T-helper 2 cell treated with Interferon-gamma antibody and Interleukin-4, amounts not matched to agents 5 μg/mL and 100 μg/mL, for 36 hours (primary cell): ENCODE measurements around the gene ZNF195.
A peak's percentile ranks its signal among the peaks of the same experiment; 100 is the strongest.
"Not testable (repeated sequence)": the region's sequence is repeated elsewhere in the genome, so short reads cannot be mapped to it uniquely, and the experiment has no call there.

Source experiments
- DNase-seq: peaks from one replicate; pipeline ENCODE4 v3.0.0; 2021; ENCODE audit warnings: low spot score
- H3K27ac Mint-ChIP-seq: one replicate; pipeline ENCODE4 v1.8.0; 2021; ENCODE audit warnings: mild to moderate bottlenecking, mixed read lengths
- H3K27me3 Mint-ChIP-seq: one replicate; pipeline ENCODE4 v1.8.0; 2021; ENCODE audit warnings: low read depth, mixed read lengths
- H3K36me3 Mint-ChIP-seq: one replicate; pipeline ENCODE4 v1.8.0; 2021; ENCODE audit warnings: low read depth, mixed read lengths
- H3K4me1 Mint-ChIP-seq: one replicate; pipeline ENCODE4 v1.8.0; 2021; ENCODE audit warnings: low read depth, mixed read lengths
- H3K4me3 Mint-ChIP-seq: one replicate; pipeline ENCODE4 v1.8.0; 2022; ENCODE audit warnings: mild to moderate bottlenecking, moderate library complexity, mixed read lengths
- H3K9me3 Mint-ChIP-seq: one replicate; pipeline ENCODE4 v1.8.0; 2021; ENCODE audit warnings: mixed read lengths

Gene ZNF195

DNA sequence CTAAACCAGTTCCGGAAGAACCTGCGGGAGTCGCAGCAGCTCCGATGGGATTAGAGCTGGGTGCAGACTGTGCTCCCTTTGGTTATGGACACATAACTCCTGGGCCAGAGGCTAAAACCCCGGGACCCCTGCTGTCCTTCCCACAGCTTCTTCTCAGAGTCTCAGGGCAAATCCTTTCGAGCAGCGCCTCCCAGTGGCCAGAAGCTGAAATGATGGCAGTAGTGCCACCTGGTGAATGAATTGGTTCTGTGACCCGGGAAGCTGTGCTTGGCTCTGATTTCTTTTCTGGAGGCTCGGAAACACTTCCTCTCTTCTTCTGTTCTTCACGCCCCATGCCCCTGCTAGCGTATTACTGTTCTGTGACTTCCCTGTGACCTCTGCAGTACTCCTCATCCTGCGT, 29.8 kb upstream of the ZNF195 start:
- H3K4me3 Mint-ChIP-seq, H3K9me3 Mint-ChIP-seq, H3K27me3 Mint-ChIP-seq, H3K36me3 Mint-ChIP-seq, H3K27ac Mint-ChIP-seq, H3K4me1 Mint-ChIP-seq: not testable (repeated sequence)
- DNase-seq, result peak; percentile 53

DNA sequence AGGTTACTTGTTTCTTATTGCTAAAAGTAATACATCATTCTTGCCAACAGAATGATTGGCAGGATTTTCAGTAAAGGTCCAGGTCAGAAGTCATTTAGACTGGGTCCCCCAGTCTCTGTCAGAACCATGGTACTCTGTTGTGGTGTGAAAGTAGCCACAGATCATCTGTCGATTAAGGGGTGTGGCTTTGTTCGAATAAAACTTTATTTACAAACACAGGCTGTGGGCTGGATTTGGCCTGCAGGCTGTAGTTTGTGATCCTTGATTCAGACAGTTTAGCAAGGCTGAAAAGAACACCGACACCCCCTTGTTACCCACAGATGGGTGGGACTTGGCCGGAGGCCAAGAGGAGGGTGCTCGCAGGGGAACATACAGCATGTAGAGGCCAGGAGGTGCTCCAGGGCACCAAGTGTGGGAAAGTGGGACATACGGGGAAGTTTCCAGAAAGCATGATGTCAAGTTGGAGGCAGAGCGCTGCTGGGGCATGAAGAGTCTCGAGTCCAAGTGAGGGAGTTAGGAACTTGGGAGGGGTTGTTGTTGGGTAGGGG, 29.2 kb upstream of the ZNF195 start:
- H3K4me1 Mint-ChIP-seq, H3K27me3 Mint-ChIP-seq, DNase-seq, H3K36me3 Mint-ChIP-seq, H3K9me3 Mint-ChIP-seq, H3K27ac Mint-ChIP-seq, H3K4me3 Mint-ChIP-seq: not testable (repeated sequence)

DNA sequence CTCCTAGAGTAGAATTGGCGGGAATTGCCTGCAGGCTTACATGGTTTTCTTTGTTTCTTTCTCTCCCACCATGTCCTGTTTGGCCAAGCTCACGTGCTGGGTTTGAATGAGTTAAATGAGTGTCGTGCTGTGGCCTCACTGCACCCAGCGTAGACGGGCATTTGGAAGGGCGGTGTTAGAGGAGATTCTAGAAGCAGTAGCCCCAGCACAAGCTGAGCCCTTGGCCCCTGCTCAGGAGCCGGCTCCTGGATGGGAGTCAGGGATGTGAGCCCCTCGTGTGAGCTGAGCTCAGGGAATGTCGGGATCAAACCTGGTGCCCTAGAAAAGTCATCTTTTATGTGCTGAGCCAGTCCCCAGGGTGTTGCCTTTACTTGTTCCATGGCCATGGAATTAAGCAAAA, 28.0 kb upstream of the ZNF195 start:
- DNase-seq, H3K27ac Mint-ChIP-seq, H3K36me3 Mint-ChIP-seq, H3K4me3 Mint-ChIP-seq, H3K9me3 Mint-ChIP-seq, H3K27me3 Mint-ChIP-seq, H3K4me1 Mint-ChIP-seq: not testable (repeated sequence)

DNA sequence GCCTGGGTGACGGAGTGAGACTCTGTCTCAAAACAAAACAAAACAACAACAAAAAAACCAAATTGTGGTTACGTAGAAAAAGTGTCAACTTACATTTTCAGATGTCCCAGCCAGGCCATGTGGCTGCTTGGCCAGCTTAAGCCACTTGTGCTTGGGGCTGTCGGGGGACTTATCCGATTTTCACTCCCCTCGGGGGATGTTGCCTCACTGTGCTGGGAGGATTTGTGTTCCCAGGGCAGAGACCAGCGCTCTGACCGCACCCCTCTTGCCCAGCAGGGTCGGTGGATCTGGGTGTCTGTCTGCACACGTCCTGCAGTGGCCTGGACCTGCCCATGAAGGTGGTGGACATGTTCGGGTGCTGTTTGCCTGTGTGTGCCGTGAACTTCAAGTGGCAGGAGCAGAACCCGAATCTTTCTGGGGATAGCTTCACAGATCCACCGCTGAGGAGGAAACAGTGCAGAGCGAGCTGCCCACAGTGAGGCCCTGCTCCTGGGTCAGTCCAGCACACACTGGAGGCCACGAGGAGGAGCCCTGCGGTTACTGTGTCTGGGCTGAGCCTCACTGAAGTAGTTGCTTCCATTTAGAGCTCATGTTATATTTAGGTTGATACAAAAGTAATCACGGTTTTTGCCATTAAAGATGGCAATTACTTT, 27.4 kb upstream of the ZNF195 start:
- H3K27ac Mint-ChIP-seq, H3K27me3 Mint-ChIP-seq, H3K36me3 Mint-ChIP-seq, H3K4me3 Mint-ChIP-seq, DNase-seq, H3K9me3 Mint-ChIP-seq, H3K4me1 Mint-ChIP-seq: not testable (repeated sequence)

DNA sequence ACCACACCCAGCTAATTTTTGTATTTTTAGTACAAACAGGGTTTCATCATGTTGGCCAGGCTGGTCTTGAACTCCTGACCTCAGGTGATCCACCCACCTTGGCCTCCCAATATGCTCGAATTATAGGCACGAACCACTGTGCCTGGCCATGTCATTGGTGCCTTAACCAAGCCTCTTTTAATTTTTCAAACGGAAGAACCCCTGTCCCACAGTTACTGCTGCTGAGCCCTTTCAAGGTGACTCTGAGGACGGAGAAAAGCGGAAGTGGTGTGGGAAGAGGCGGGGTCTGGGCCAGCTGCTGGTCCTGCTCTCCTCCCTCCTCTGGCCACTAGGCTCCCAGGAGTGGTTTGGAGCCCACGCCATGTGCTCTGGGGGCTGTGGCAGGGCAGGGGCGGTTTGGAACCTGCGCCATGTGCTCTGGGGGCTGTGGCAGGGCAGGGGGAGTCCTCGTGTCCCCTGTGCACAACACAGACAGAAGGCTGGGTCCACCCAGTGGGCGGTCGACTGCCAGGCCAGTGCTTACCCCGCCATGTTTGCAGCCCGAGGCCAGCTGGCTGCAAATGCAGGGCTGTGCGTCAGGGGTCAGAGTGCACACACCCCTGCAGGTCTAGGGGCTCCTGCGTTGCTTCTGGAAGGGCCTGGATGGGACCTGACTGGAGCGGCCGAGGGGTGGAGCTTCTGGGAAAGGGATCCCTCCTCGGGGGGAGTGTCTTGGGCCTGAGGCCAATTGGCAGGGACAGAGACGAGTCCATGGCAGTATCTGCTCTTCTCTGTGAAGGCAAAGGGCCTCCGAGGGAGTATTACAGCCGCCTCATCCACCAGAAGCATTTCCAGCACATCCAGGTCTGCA, 25.4 kb upstream of the ZNF195 start:
- not testable (repeated sequence) for H3K4me1 Mint-ChIP-seq, DNase-seq, H3K9me3 Mint-ChIP-seq, H3K4me3 Mint-ChIP-seq, H3K27me3 Mint-ChIP-seq, H3K36me3 Mint-ChIP-seq, H3K27ac Mint-ChIP-seq

DNA sequence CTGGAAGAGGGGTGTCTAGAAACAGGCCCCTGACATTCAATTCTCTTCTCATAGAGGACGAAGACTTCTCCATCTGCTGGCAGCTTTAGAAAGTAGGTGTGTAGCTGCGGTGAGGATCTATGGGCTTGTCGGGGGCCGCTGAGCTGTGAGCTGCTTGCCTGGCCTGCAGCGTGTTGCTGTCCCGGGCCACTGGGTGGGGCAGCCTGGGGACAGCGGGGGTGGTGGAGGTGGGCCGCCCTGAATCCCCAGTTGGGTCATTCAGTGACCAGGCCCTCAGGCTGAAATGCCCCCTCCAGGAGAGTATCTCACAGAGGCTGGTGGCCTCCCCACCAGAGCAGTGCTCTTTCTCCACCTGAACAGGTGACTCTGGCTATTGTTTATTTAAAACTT, 23.9 kb upstream of the ZNF195 start:
- H3K4me3 Mint-ChIP-seq, H3K27me3 Mint-ChIP-seq, H3K36me3 Mint-ChIP-seq, H3K27ac Mint-ChIP-seq, H3K9me3 Mint-ChIP-seq, DNase-seq, H3K4me1 Mint-ChIP-seq: not testable (repeated sequence)

DNA sequence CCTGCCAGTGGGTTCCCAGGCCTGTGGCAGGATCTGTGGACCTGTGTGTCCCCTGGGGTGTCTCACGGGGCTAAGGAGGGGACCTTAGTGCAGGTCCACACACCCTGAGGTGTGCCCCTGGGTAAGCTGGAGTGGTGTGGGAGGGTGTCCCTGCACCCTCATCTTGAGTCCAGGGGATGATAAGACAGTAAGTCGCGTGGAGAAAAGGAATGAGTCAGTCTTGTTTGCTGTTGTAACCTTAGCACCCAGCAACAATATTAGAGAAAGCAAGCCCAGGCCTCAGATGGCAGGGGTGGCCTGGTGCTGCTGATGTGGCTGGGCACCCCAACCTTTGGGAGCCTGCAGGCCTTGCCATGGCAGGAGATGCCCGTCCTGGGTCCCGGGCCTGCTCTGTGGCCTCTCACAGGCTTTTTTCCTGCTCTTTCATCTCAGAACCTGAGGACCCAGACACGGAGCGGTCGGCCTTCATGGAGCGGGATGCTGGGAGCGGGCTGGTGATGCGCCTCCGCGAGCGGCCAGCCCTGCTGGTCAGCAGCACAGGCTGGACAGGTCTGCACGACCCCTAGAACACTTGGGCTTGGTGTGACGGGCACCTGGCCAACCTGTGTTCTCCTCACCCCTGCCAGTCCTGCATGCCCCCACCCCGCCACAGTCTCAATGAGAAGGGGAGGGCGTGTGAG, 23.4 kb upstream of the ZNF195 start:
- H3K36me3 Mint-ChIP-seq, H3K4me1 Mint-ChIP-seq, H3K4me3 Mint-ChIP-seq, H3K27me3 Mint-ChIP-seq, DNase-seq, H3K9me3 Mint-ChIP-seq, H3K27ac Mint-ChIP-seq: not testable (repeated sequence)

DNA sequence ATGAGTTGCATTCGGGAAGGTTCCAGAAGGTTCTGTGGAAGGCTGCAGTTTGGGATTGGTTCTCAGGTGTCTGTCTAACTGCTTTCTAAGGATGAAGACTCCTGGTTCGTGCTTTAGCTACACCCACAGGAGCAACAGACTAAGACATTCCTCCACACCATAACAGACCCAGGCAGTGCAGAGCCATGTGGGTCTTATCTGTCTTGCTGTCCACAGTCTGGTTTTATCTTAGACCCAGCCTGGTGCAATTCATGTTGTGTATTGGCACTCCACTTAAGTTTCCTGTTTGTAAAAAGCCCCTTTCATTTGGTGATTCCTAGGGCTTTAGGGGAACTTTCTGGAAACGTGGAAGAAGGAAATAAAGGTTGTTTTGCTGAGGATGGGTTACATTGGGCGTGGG, 22.1 kb upstream of the ZNF195 start:
- not testable (repeated sequence) for H3K9me3 Mint-ChIP-seq, DNase-seq, H3K27ac Mint-ChIP-seq, H3K27me3 Mint-ChIP-seq, H3K4me3 Mint-ChIP-seq, H3K4me1 Mint-ChIP-seq, H3K36me3 Mint-ChIP-seq

DNA sequence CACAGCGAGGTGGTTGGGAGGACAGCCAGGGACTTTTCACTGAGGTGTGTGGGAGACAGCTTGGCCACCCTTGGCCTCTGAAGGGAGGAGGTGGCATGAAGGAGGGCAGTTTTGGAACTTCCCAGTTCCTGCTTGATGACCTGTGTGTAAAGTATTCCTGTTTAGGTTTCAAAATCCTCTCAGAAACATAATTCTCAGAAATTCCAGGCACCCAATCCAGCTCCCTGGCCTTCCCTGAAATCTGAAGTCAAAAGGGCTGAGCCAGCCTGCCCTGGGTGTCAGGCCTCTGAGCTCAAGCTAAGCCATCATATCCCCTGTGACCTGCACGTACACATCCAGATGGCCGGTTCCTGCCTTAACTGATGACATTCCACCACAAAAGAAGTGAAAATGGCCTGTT, 19.6 kb upstream of the ZNF195 start:
- not testable (repeated sequence) for DNase-seq, H3K27ac Mint-ChIP-seq, H3K9me3 Mint-ChIP-seq, H3K27me3 Mint-ChIP-seq, H3K4me1 Mint-ChIP-seq, H3K4me3 Mint-ChIP-seq, H3K36me3 Mint-ChIP-seq

DNA sequence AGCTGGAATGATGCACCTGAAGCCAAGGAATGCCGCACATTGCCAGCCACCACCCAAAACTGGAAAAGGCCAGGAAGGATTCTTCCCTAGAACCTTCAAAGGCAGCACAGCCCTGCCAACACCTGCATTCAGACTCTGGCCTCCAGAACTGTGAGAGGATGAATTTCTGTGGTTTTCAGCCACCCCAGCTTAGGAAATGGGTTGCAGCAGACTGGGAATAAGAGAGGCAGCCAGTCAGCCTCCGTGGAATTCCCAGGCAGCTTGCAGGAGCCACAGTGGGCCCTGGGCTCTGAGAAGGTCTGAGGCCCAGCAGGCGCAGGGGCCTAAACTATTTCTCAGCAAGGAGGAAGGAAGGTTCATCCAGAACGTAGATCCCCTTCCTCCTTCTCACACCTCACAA, 19.2 kb upstream of the ZNF195 start:
- not testable (repeated sequence) for H3K4me3 Mint-ChIP-seq, DNase-seq, H3K27ac Mint-ChIP-seq, H3K9me3 Mint-ChIP-seq, H3K4me1 Mint-ChIP-seq, H3K27me3 Mint-ChIP-seq, H3K36me3 Mint-ChIP-seq

DNA sequence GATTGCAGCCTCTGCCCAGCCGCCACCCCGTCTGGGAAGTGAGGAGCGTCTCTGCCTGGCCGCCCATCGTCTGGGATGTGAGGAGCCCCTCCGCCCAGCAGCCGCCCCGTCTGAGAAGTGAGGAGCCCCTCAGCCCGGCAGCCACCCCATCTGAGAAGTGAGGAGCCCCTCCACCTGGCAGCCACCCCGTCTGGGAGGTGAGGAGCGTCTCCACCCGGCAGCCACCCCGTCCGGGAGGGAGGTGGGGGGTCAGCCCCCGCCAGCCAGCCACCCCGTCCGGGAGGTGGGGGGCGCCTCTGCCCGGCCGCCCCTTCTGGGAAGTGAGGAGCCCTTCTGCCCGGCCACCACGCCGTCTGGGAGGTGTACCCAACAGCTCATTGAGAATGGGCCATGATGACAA, 18.3 kb upstream of the ZNF195 start:
- not testable (repeated sequence) for H3K36me3 Mint-ChIP-seq, DNase-seq, H3K27me3 Mint-ChIP-seq, H3K4me3 Mint-ChIP-seq, H3K4me1 Mint-ChIP-seq, H3K9me3 Mint-ChIP-seq, H3K27ac Mint-ChIP-seq

DNA sequence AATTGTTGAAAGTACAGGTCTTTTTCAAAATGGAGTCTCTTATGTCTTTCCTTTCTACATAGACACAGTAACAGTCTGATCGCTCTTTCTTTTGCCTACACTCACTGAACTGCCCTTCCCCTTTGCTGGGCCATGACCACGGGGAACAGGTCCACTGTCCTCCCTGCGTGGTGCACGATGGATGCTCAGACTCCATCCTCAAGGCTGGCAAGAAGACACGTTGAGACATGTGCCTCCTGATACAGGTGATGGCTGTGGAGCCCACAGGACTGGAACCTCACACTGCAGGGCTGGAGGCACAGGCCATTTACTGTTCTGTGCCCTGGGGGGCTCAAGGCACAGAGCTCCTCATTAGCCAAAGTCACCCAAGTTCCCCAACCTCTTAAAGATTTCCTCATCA, 16.5 kb upstream of the ZNF195 start:
- H3K36me3 Mint-ChIP-seq, H3K27ac Mint-ChIP-seq, H3K27me3 Mint-ChIP-seq, H3K4me3 Mint-ChIP-seq, DNase-seq, H3K9me3 Mint-ChIP-seq, H3K4me1 Mint-ChIP-seq: not testable (repeated sequence)

DNA sequence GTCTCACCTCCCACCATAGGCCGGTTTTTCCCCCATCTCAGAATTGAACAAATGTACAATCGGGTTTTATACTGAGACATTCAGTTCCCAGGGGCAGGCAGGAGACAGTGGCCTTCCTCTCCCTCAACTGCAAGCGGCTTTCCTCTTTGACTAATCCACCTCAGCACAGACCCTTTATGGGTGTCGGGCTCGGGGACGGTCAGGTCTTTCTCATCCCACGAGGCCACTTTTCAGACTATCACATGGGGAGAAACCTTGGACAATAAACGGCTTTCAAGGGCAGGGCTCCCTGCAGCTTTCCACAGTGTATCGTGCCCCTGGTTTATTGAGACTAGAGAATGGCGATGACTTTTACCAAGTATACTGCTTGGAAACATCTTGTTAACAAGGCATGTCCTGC, 16.0 kb upstream of the ZNF195 start:
- not testable (repeated sequence) for H3K27me3 Mint-ChIP-seq, H3K27ac Mint-ChIP-seq, H3K9me3 Mint-ChIP-seq, H3K4me1 Mint-ChIP-seq, H3K36me3 Mint-ChIP-seq, H3K4me3 Mint-ChIP-seq, DNase-seq

DNA sequence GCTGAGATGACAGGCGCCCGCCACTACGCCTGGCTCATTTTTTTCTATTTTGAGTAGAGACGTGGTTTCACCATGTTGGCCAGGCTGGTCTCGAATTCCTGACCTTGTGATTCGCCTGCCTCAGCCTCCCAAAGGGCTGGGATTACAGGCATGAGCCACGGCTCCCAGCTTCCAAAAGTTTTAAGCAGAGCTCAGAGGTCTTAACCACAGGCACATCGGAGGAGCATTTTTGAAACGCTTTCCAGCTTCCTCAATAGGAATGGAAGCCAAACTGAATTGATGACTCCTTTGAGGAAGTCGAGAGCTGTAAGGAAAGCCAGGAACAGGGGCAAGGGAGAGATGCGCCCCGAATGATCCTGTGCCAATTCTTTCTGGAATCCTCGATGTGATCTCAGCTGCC, 14.5 kb upstream of the ZNF195 start:
- H3K9me3 Mint-ChIP-seq, H3K27ac Mint-ChIP-seq, H3K4me3 Mint-ChIP-seq, H3K36me3 Mint-ChIP-seq, DNase-seq, H3K4me1 Mint-ChIP-seq, H3K27me3 Mint-ChIP-seq: not testable (repeated sequence)
